ENCODE measurements around the gene TGFB1.

DNA sequence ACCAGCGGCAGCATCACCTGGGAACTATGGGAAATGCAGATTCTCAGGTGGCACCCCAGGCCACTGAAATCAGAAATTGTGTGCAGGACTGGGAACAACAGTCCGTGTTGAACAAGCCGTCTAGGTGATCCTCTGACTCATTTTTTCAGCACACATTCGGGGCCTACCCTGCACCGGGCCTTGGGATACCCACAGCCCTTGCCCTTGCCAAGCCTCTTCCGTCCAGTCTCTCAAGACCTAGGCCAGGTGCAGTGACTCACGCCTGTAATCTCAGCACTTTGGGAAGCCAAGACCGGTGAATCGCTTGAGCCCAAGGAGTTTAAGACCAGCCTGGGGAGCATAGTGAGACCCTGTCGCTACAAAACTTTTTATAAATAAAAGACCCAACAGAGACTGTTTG lies 18.3 kb downstream of the TGFB1 start:
- TF ChIP-seq, protein P1, sequence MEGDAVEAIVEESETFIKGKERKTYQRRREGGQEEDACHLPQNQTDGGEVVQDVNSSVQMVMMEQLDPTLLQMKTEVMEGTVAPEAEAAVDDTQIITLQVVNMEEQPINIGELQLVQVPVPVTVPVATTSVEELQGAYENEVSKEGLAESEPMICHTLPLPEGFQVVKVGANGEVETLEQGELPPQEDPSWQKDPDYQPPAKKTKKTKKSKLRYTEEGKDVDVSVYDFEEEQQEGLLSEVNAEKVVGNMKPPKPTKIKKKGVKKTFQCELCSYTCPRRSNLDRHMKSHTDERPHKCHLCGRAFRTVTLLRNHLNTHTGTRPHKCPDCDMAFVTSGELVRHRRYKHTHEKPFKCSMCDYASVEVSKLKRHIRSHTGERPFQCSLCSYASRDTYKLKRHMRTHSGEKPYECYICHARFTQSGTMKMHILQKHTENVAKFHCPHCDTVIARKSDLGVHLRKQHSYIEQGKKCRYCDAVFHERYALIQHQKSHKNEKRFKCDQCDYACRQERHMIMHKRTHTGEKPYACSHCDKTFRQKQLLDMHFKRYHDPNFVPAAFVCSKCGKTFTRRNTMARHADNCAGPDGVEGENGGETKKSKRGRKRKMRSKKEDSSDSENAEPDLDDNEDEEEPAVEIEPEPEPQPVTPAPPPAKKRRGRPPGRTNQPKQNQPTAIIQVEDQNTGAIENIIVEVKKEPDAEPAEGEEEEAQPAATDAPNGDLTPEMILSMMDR (IDR thresholded peaks at IDR 0.05), result no peak
- no peak for TF ChIP-seq CBFB (CRISPR knock-in tag; IDR thresholded peaks at IDR 0.05; ENCODE audit: low read depth)
- no peak for TF ChIP-seq CREB1 (CRISPR knock-in tag; IDR thresholded peaks at IDR 0.05)
- TF ChIP-seq, protein P2, sequence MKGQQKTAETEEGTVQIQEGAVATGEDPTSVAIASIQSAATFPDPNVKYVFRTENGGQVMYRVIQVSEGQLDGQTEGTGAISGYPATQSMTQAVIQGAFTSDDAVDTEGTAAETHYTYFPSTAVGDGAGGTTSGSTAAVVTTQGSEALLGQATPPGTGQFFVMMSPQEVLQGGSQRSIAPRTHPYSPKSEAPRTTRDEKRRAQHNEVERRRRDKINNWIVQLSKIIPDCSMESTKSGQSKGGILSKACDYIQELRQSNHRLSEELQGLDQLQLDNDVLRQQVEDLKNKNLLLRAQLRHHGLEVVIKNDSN (CRISPR knock-in tag; IDR thresholded peaks at IDR 0.05), result no peak
- TF ChIP-seq, protein P3, sequence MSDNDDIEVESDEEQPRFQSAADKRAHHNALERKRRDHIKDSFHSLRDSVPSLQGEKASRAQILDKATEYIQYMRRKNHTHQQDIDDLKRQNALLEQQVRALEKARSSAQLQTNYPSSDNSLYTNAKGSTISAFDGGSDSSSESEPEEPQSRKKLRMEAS (CRISPR knock-in tag; IDR thresholded peaks at IDR 0.05), result no peak
- TF ChIP-seq, protein P4, sequence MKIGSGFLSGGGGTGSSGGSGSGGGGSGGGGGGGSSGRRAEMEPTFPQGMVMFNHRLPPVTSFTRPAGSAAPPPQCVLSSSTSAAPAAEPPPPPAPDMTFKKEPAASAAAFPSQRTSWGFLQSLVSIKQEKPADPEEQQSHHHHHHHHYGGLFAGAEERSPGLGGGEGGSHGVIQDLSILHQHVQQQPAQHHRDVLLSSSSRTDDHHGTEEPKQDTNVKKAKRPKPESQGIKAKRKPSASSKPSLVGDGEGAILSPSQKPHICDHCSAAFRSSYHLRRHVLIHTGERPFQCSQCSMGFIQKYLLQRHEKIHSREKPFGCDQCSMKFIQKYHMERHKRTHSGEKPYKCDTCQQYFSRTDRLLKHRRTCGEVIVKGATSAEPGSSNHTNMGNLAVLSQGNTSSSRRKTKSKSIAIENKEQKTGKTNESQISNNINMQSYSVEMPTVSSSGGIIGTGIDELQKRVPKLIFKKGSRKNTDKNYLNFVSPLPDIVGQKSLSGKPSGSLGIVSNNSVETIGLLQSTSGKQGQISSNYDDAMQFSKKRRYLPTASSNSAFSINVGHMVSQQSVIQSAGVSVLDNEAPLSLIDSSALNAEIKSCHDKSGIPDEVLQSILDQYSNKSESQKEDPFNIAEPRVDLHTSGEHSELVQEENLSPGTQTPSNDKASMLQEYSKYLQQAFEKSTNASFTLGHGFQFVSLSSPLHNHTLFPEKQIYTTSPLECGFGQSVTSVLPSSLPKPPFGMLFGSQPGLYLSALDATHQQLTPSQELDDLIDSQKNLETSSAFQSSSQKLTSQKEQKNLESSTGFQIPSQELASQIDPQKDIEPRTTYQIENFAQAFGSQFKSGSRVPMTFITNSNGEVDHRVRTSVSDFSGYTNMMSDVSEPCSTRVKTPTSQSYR (CRISPR knock-in tag; IDR thresholded peaks at IDR 0.05), result no peak
- TF ChIP-seq TEAD4 (CRISPR knock-in tag; IDR thresholded peaks at IDR 0.05), result no peak
- TF ChIP-seq, protein P5, sequence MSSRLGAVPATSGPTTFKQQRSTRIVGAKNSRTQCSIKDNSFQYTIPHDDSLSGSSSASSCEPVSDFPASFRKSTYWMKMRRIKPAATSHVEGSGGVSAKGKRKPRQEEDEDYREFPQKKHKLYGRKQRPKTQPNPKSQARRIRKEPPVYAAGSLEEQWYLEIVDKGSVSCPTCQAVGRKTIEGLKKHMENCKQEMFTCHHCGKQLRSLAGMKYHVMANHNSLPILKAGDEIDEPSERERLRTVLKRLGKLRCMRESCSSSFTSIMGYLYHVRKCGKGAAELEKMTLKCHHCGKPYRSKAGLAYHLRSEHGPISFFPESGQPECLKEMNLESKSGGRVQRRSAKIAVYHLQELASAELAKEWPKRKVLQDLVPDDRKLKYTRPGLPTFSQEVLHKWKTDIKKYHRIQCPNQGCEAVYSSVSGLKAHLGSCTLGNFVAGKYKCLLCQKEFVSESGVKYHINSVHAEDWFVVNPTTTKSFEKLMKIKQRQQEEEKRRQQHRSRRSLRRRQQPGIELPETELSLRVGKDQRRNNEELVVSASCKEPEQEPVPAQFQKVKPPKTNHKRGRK (CRISPR knock-in tag; IDR thresholded peaks at IDR 0.05; ENCODE audit: borderline replicate concordance), result no peak
